Cardiac muscle cell (in vitro differentiated cells and primary cell): ENCODE data around the gene SERPINA3. TPM values are rescaled to one million over a fixed set of nuclear protein-coding genes. Genes with fewer than 3 reads are reported as not detected.

Source experiments
- DNase-seq, 2 donors: peaks; one replicate each; pipeline versions ENCODE4 v3.0.0 to v3.0.0-alpha.2; 2010 to 2017; ENCODE audit warnings: low read depth in 1 of 2, low spot score in 1 of 2
- H3K27ac ChIP-seq: fragments of 200-600 bp; sonication (generic); 2 replicates; pipeline ENCODE4 v1.5.1; 2016
- H3K27me3 ChIP-seq: fragments of 200-600 bp; sonication (generic); 2 replicates; pipeline ENCODE4 v1.6.0; 2016; ENCODE audit warnings: control low read depth
- H3K36me3 ChIP-seq: fragments of 200-600 bp; sonication (generic); 2 replicates; pipeline ENCODE4 v1.5.1; 2016; ENCODE audit warnings: control low read depth
- H3K4me1 ChIP-seq: fragments of 200-600 bp; sonication (generic); 2 replicates; pipeline ENCODE4 v1.8.1; 2017; ENCODE audit warnings: low read depth, mild to moderate bottlenecking, mixed run types
- H3K4me3 ChIP-seq: fragments of 200-600 bp; sonication (generic); 2 replicates; pipeline ENCODE4 v1.5.1; 2016; ENCODE audit warnings: mild to moderate bottlenecking
- H3K9me3 ChIP-seq: fragments of 200-600 bp; sonication (generic); 2 replicates; pipeline ENCODE4 v1.5.1; 2017; ENCODE audit warnings: low read depth, mild to moderate bottlenecking, control low read depth
- CTCF ChIP-seq: IDR thresholded peaks from 2 replicates; pipeline ENCODE4 v1.5.1; 2012; ENCODE audit warnings: low read depth, mild to moderate bottlenecking, low read length
- polyA plus RNA-seq: library from polyadenylated mRNA; unstranded; fragments of >200 nt; fragmentation: Nextera tagmentation; extraction: Ambion mirVana; gene quantifications from 2 replicates; pipeline ENCODE4 v1.2.1, GENCODE V29; 2016
- total RNA-seq: library from RNA; depleted of rRNA; stranded (reverse); fragments of >200 nt; gene quantifications from 2 replicates; pipeline ENCODE4 v1.2.3, GENCODE V29; 2016

Gene SERPINA3
- total and polyA plus RNA-seq, 2 experiments from 2014 or later, result 0.31 TPM; not detected in 1

GRCh38 chr14:94617988-94618822 is 6.0 kb downstream of the SERPINA3 start:
- no peak for TF ChIP-seq CTCF
- no peak for DNase-seq
- Histone ChIP-seq H3K36me3 (no peaks in the 10 kb centered on the region), H3K27ac (no peak overlapping the region), H3K4me3 (no peak overlapping the region), H3K27me3 (no peaks in the 10 kb centered on the region), H3K9me3 (no peaks in the 10 kb centered on the region), H3K4me1 (no peaks in the 10 kb centered on the region)

- H3K4me3 ChIP-seq, result no peak overlapping the region
- no peaks in the 10 kb centered on the region for H3K36me3 ChIP-seq
- no peaks in the 10 kb centered on the region for H3K9me3 ChIP-seq
- H3K27me3 ChIP-seq, result peaks cover 1% of the 10 kb centered on the region
- H3K27ac ChIP-seq, result no peak overlapping the region
- no peaks in the 10 kb centered on the region for H3K4me1 ChIP-seq
- DNase-seq, result no peak
- TF ChIP-seq CTCF, result no peak
These were observed 7.1 kb downstream of the SERPINA3 start for GRCh38 chr14:94619297-94619696.

- H3K9me3 ChIP-seq, result no peaks in the 10 kb centered on the region
- no peak for TF ChIP-seq CTCF
- no peak overlapping the region for H3K27ac ChIP-seq
- no peaks in the 10 kb centered on the region for H3K4me1 ChIP-seq
- no peak overlapping the region for H3K4me3 ChIP-seq
- peaks cover 11% of the 10 kb centered on the region for H3K27me3 ChIP-seq
- no peaks in the 10 kb centered on the region for H3K36me3 ChIP-seq
- no peak for DNase-seq
These were observed 8.4 kb downstream of the SERPINA3 start for GRCh38 chr14:94620597-94620996.

- no peaks in the 10 kb centered on the region for H3K36me3 ChIP-seq
- DNase-seq, result no peak
- H3K9me3 ChIP-seq, result no peaks in the 10 kb centered on the region
- no peaks in the 10 kb centered on the region for H3K4me1 ChIP-seq
- no peak overlapping the region for H3K27ac ChIP-seq
- H3K4me3 ChIP-seq, result no peak overlapping the region
- no peak for TF ChIP-seq CTCF
- peaks cover 14% of the 10 kb centered on the region for H3K27me3 ChIP-seq
These were observed 9.4 kb downstream of the SERPINA3 start for GRCh38 chr14:94621358-94622134.

- H3K36me3 ChIP-seq, result no peaks in the 10 kb centered on the region
- H3K27ac ChIP-seq, result no peak overlapping the region
- no peak for TF ChIP-seq CTCF
- no peaks in the 10 kb centered on the region for H3K9me3 ChIP-seq
- H3K4me3 ChIP-seq, result no peak overlapping the region
- no peaks in the 10 kb centered on the region for H3K4me1 ChIP-seq
- H3K27me3 ChIP-seq, result peaks cover 14% of the 10 kb centered on the region
- DNase-seq, result no peak
These were observed 10.6 kb downstream of the SERPINA3 start for GRCh38 chr14:94622653-94623421.
